ENCODE data around the gene ASF1B.
"Not testable (repeated sequence)": the region's sequence is repeated elsewhere in the genome, so short reads cannot be mapped to it uniquely, and the experiment has no call there.

The ASF1B gene

GRCh38 chr19:14160017-14160703 lies 23.8 kb upstream of the ASF1B start:
- in situ Hi-C loops (cut with HindIII; ENCODE audit: low sequenced_read_pairs), result no loop called here

DNA sequence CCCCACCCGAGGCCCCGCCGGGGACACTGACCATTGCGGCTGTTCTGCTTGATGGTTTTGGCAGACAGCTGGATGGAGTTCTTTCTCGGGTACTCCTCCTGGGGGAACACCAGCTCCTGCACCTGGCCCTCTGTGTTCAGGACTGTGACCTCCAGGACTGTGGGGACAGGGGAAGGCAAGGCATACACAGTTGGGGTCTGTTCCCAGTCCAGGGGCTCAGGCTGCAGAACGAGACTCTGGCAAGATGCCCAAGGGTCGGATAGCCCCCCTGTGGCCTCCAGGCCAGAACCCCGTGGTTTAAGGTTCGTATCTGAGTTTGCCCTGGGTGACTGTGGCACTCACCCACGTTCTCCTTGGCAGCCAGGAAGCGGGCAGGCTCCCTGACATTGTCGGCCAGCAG lies 22.7 kb upstream of the ASF1B start:
- in situ Hi-C loops (cut with HindIII; ENCODE audit: low sequenced_read_pairs), result no loop called here

DNA sequence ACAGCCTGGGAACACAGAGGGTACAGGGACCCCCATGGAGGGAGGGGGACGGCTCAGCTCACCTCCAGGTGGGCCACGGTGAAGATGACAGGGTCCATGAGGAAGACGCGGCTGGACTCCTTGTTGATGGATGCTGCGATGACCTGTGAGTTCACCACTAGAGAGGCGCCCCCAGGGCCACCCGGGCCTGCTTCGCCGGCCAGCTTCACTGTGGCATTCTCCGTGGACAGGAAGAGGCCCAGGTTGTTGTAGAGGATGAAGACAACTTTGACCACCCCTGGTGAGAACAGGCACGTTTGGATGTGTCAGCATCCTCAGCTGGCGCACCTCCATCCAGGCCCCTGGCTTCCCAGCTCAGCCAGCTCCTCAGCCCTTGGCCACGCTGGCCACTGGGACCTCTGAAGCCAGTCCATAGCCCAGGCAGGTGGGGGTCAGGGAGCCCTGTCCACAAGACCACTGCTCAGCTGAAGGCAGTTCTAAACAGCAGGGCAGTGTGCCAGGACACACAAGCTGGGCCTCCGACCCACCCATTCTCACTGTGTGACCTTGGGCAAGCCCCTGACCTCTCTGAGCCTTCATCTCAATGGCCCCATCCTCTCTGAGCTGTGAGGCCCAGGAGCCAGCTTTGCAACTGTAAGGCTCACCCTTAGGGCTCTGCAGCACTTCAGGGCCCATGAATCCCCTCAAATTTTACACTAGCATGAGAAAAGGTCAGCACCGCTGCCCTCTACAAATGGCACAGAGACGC lies 22.1 kb upstream of the ASF1B start:
- in situ Hi-C loops (cut with HindIII; ENCODE audit: low sequenced_read_pairs), result no loop called here

DNA sequence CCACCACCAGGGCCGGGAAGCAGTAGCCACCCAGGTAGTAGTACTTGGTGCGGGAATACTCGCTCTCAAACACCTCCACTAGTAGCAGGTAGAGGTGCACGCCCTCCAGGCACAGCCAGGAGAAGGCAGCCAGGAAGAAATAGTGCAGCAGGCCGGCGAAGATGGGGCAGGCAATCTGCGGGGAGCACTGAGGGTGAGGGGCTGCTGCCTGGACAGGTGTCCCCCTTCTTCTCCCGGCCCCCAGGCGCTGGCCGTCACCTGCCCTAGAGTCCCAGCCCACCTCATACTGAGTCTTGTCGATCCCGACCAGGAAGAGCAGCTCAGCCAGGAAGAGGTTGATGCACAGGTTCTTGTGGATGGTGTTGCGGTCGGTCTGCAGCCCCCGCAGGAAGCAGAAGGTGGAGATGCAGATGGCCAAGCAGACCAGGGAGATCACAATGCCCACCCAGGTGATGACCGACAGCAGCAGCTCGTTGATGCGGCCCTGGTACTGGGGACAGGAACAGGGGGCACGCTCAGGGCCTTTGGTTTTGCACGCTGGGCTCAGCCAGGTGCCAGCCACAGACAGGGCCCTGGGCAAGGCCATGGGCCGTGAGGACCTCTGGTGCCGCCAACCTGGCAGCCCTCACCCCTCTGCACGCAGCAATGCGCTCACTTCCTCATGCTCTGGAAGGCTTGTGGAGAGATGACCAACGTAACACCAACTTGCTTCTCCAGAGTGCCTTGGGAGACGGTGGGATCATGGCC lies 20.8 kb upstream of the ASF1B start:
- in situ Hi-C loops (cut with HindIII; ENCODE audit: low sequenced_read_pairs), result no loop called here

- in situ Hi-C loops (cut with HindIII; ENCODE audit: low sequenced_read_pairs), result no loop called here
Measured at GRCh38 chr19:14156122-14156521, 19.7 kb upstream of the ASF1B start.

- in situ Hi-C loops (cut with HindIII; ENCODE audit: low sequenced_read_pairs), result no loop called here
Measured at GRCh38 chr19:14155371-14155770, 19.0 kb upstream of the ASF1B start.

DNA sequence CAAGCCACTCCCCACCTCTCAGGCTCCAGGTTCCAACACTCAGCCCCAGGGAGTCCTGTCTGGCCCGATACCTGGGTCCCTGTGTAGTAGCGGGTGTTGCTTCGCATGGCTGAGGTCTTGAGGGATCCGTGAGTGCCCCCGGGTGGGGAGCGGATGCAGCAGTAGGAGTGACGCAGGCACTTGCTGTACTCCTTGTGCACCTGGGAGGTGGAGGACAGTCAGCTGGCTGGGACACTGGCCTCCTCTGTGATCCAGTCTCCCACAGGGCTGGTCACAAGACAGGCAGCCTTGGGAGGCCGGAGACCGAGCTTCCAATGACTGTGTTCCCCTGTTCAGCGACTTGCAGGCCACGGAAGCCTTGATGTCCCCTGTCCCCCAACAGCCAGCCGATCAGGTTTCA lies 16.3 kb upstream of the ASF1B start:
- in situ Hi-C loops (cut with HindIII; ENCODE audit: low sequenced_read_pairs), result no loop called here

DNA sequence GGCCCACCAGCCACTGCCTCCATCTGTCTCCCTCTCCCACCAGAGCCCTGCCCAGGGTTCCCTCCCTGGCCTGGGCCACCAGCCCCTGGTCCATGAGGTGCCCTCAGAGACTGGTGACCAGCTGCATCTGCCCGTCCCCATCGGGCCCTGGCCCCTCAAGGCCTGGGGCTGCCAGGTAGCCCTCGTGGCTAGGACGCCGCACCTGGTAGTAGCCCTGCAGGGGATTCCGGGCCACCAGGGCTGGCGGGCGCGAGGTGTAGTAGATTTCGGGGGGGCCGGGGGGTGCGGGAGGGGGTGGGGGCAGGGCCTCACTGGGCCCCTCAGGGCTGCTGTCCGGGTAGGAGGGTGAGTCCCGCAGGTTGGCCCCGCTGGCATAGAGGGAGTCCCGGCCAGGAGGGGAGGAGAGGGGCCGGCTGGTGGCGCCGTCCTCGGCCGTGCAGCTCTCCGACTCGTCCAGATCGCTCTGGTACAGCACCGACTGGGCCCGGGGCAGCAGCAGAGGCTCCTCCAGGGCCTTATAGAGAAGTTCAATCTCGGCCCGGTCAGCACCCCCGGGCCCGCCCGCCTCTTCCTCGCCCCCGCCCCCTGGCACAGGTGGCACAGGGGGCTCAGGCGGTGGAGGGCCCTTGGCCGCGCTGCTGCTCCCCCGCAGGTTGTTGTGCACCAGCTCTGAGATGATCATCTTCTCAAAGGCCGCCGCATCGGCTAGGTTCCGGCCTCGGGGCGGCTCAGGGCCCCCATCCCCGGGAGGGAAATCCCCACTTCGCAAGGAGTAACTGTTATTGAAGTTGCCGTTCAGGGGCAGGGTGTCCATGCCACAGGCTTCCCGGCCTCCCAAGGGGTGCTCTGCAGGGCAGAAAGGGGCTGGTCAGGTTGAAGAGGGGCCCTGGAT lies 14.6 kb upstream of the ASF1B start:
- in situ Hi-C loops (cut with HindIII; ENCODE audit: low sequenced_read_pairs), result no loop called here

GRCh38 chr19:14150041-14150769 lies 13.8 kb upstream of the ASF1B start:
- in situ Hi-C loops (cut with HindIII; ENCODE audit: low sequenced_read_pairs), result no loop called here

- in situ Hi-C loops (cut with HindIII; ENCODE audit: low sequenced_read_pairs), result no loop called here
Measured at GRCh38 chr19:14149509-14149994, 13.2 kb upstream of the ASF1B start.

GRCh38 chr19:14148751-14149410 lies 12.5 kb upstream of the ASF1B start:
- in situ Hi-C loops (cut with HindIII; ENCODE audit: low sequenced_read_pairs), result no loop called here

GRCh38 chr19:14147797-14148605 lies 11.6 kb upstream of the ASF1B start:
- in situ Hi-C loops (cut with HindIII; ENCODE audit: low sequenced_read_pairs), result no loop called here

- in situ Hi-C loops (cut with HindIII; ENCODE audit: low sequenced_read_pairs), result no loop called here
Measured at GRCh38 chr19:14146789-14147216, 10.4 kb upstream of the ASF1B start.

DNA sequence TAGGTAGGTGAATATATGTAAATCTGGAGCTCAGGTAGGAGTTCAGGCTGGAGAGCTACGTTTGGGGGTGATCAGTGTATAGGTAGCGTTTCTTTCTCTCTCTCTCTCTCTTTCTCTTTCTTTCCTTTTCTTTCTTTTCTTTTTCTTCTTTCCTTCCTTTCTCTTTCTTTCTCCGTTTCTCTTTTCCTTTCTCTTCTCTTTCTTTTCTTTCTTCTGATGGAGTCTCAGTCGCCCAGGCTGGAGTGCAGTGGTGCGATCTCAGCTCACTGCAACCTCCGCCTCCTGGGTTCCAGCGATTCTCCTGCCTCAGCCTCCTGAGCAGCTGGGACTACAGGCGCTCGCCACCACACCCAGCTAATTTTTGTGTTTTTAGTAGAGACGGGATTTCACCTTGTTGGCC lies 9.8 kb upstream of the ASF1B start:
- in situ Hi-C loops (cut with HindIII; ENCODE audit: low sequenced_read_pairs), result not testable (repeated sequence)

GRCh38 chr19:14145381-14145780 lies 9.0 kb upstream of the ASF1B start:
- in situ Hi-C loops (cut with HindIII; ENCODE audit: low sequenced_read_pairs), result no loop called here

GRCh38 chr19:14142262-14143190 lies 6.1 kb upstream of the ASF1B start:
- in situ Hi-C loops (cut with HindIII; ENCODE audit: low sequenced_read_pairs), result no loop called here

GRCh38 chr19:14141041-14141440 lies 4.7 kb upstream of the ASF1B start:
- in situ Hi-C loops (cut with HindIII; ENCODE audit: low sequenced_read_pairs), result no loop called here

DNA sequence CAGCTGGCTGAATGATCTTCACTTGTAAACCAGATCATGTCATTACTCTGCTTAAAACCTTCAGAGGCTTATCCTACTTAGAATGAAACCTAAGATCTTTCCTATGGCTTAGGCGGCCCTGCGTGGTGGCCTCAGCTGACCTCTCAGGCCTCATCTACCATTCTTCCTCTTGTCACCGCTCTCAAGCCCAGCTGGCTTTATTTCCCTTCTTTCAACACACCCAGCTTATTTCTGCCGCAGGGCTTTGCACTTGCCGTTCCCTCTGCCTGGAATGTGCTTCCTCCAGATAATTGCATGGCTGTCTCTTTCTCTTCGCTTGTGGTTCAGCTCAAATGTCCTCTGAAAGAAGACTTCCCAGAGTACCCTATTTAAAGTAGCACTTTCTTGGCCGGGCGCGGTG lies 3.6 kb upstream of the ASF1B start:
- in situ Hi-C loops (cut with HindIII; ENCODE audit: low sequenced_read_pairs), result no loop called here

Data from DLD1 (cell line).